IPS-18c (cell line): ENCODE measurements around the gene TDG.
A peak's percentile ranks its signal among the peaks of the same experiment; 100 is the strongest.

Experiments
- H3K4me3 ChIP-seq: 2 replicates; pipeline ENCODE4 v1.7.0; 2013; ENCODE audit warnings: low read depth, mild to moderate bottlenecking, low read length, moderate library complexity; ENCODE audit not compliant: insufficient read depth
- H3K9me3 ChIP-seq: one replicate; pipeline ENCODE4 v1.6.1; 2013; ENCODE audit warnings: mild to moderate bottlenecking, low read length, moderate library complexity; ENCODE audit not compliant: control insufficient read depth, insufficient read depth

Gene TDG

DNA sequence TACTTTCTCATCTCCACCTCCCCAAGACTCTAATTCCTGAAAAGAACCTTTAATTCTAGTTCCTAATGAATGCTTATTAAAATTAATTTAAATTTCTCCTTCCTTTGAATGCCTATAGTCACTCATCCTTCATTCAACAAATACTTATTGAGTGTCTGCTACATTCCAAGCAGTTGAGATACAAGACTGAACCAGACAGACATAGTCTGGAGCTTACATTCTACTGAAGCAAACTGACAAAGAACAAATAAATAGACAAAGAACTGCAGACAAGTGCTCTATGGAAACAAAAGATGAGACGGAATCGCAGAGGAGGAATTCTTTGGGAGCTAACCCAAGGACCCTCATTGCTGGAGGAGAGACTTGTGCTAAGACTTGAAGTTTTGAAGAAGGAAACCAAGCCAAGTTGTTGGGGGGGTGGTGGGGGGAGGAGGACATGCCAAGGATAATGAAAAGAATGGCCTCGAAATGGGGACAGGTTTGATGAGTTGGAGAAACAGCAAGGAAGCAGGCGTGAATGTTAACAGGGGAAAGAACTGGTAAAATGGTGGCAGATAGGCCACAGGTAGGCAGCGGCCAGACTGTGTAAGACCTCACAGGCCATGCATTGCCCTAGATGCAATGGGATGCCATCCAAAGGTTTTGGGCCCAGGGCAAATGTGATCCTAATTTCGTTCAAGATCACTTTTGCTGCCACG lies 9.7 kb upstream of the TDG start:
- Histone ChIP-seq H3K9me3 (no peaks in the 10 kb centered on the region), H3K4me3 (peak overlapping the region; percentile 94)

DNA sequence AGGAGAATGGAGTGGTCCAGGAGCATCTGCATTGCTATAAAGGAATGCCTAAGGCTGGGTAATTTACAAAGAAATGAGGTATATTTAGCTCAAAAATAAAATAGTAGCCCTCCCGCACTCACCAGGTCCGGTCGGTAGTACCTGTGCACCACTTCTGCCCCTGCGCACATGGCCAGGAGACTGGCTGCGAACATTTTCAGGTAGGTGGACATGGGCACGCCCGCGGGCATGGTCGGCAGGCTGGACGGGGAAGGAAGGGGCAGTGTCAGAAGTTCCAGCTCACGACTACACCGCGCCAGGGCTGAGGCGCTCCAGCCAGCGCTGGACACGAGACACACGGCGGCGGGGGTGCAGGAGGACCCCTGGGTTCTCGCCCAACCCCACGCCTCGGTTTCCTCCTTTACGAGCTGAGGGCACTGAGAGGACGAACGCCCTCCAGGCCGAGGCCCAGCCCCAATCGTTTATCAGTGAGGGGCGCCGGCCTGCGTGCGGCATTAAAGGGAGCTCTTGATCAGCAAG lies 9.1 kb upstream of the TDG start:
- Histone ChIP-seq H3K9me3 (no peaks in the 10 kb centered on the region), H3K4me3 (peak overlapping the region; percentile 94)

DNA sequence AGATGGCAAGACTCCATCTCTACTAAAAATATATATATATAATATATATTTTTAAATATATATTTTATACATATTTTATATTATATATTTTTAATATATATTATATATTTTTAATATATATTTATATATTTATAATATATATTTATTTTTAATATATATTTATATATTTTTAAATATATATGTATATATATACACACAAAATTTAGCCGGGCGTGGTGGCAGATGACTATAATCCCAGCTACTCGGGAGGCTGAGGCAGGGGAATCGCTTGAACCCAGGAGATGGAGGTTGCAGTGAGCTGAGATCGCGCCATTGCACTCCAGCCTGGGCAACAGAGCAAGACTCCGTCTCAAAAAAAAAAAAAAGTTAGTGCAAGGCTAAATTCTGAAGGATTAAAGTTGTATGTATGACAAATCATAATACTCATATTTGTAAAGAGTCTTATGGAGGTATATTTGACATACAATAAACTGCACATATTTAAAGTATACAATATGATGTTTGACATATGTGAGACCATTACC lies 7.7 kb upstream of the TDG start:
- H3K9me3 ChIP-seq = no peaks in the 10 kb centered on the region
- no peak overlapping the region for H3K4me3 ChIP-seq

GRCh38 chr12:103958621-103959020 lies 7.1 kb upstream of the TDG start:
- H3K4me3 ChIP-seq = no peak overlapping the region
- H3K9me3 ChIP-seq = no peaks in the 10 kb centered on the region

GRCh38 chr12:103960616-103961227 lies 5.0 kb upstream of the TDG start:
- Histone ChIP-seq H3K9me3 (no peaks in the 10 kb centered on the region), H3K4me3 (no peak overlapping the region)

- Histone ChIP-seq H3K4me3 (no peak overlapping the region), H3K9me3 (no peaks in the 10 kb centered on the region)
Observed at GRCh38 chr12:103962493-103962892, 3.2 kb upstream of the TDG start.

- peak overlapping the region; percentile 58 for H3K4me3 ChIP-seq
Observed at GRCh38 chr12:103964805-103965204, 867 bp upstream of the TDG start.

GRCh38 chr12:103965255-103965589 lies 450 bp upstream of the TDG start:
- H3K4me3 ChIP-seq = peak overlapping the region; percentile 58
- no peaks in the 10 kb centered on the region for H3K9me3 ChIP-seq

More at GRCh38 chr12:103964805-103965204, 867 bp upstream of the TDG start:
- no peaks in the 10 kb centered on the region for H3K9me3 ChIP-seq

- Histone ChIP-seq H3K4me3 (peak overlapping the region; percentile 58), H3K9me3 (no peaks in the 10 kb centered on the region)
Observed at GRCh38 chr12:103966736-103967135, 1.1 kb downstream of the TDG start.

DNA sequence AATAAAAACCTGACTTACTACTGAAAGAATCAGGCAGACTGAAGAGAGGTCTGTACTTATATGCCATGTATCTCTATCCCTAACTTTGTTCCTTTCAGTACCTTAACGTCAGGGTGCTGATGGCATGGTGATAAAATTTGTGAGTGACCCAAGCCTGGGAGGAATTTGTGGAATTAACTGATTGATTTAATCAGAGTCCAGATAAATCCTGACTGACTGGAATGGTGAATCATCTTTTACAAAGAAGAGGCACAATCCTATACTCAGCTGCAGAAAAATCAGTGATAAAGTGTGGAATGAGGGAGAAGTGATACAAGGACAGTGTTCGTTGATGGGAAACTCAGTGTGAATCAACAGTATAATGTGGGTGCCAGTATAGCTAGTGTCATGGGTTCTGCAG lies 3.7 kb downstream of the TDG start:
- Histone ChIP-seq H3K9me3 (no peaks in the 10 kb centered on the region), H3K4me3 (no peak overlapping the region)

- Histone ChIP-seq H3K9me3 (no peaks in the 10 kb centered on the region), H3K4me3 (no peak overlapping the region)
Observed at GRCh38 chr12:103973909-103974308, 8.2 kb downstream of the TDG start.

GRCh38 chr12:103975368-103975767 lies 9.7 kb downstream of the TDG start:
- Histone ChIP-seq H3K4me3 (no peak overlapping the region), H3K9me3 (no peaks in the 10 kb centered on the region)

GRCh38 chr12:103978384-103978982 lies 12.8 kb downstream of the TDG start:
- no peaks in the 10 kb centered on the region for H3K9me3 ChIP-seq
- H3K4me3 ChIP-seq = no peak overlapping the region

DNA sequence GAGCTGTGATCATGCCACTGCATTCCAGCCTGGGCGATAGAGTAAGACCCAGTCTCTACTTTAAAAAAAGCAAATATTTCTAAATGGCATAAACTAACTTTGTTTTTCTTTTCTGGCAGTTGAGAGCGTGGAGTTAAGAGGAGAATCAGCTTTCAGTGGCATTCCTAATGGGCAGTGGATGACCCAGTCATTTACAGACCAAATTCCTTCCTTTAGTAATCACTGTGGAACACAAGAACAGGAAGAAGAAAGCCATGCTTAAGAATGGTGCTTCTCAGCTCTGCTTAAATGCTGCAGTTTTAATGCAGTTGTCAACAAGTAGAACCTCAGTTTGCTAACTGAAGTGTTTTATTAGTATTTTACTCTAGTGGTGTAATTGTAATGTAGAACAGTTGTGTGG lies 21.2 kb downstream of the TDG start:
- Histone ChIP-seq H3K9me3 (no peaks in the 10 kb centered on the region), H3K4me3 (no peak overlapping the region)

GRCh38 chr12:103994235-103994634 lies 28.6 kb downstream of the TDG start:
- Histone ChIP-seq H3K4me3 (no peak overlapping the region), H3K9me3 (no peaks in the 10 kb centered on the region)

DNA sequence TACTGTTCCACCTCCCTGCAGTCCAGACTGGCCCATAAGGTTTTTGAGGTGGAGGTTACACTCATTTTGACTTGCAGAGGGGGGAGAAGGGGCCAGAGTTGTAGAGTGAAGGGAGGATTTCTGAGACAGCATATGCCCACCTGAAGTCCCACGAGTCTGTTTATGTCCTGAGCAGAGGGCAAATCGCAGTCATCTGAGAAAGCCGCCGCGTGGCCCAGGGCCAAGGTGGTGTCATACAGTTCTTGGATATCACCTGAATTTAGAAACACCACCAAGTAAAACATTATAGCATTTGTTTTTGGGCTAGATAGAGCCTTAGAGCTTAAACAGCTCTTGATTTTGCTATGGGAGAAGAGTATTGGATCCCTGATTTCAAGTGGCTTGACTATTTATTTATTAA lies 30.9 kb downstream of the TDG start:
- no peak overlapping the region for H3K4me3 ChIP-seq
- no peaks in the 10 kb centered on the region for H3K9me3 ChIP-seq

DNA sequence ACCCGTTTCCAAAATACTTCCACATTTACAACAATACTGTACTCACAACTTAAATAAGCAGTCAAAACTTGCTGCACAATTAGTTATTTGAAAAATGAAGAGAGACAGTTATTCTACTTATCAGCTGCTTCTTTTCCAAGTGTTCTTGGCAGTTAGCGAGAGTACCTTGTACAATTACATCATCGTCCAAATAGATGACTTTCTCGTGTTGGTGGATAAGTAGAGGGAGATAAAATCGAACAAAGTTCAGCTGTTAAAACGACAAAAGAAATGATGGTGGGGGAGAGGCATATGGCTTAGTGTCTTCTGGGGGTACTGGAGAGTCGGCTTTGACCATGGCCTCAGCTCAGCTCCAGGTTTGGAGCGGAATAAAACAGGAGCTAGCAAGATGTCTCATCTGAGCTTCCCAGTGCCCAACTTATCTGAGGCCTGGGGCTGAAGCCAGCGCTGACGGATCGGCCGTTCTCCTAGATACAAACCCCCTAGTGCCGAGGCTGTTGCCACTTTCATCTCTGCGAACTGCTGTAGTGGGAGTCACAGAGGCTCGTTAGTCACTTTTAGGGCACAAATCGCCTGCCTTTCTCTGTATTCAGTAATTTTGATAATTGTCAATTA lies 31.7 kb downstream of the TDG start:
- H3K9me3 ChIP-seq = no peaks in the 10 kb centered on the region
- H3K4me3 ChIP-seq = no peak overlapping the region

DNA sequence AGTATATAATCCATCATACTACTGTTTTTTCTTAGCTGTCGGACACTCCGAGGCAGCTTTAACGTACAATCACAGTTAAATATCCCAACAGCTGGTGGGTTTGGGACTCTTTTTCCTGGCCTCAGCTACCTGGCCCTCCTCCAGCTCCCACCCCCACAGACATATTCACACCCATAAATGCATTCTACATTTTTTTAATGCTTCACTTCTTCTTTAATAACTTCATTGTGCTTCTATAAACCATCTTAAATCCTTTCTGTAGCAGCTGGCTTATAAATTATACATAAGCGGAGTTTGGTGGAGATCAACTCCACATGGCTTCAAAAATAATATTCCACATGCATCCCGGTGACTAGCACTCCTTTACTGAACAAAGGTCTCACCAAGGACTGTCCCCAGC lies 33.3 kb downstream of the TDG start:
- H3K4me3 ChIP-seq = no peak overlapping the region
- H3K9me3 ChIP-seq = no peaks in the 10 kb centered on the region
